K562 (cell line): ENCODE measurements around the gene PRKG1. TPM values are rescaled to one million over a fixed set of nuclear protein-coding genes. Genes with fewer than 3 reads are reported as not detected.

Source experiments
- ATAC-seq: fragments of 200-7000 bp; cut with Tn5 transposase; 3 replicates; pipeline ENCODE4 v1.9.1; 2020; ENCODE audit warnings: moderate library complexity
- BruUV-seq: library from RNA; stranded (reverse); fragments of 400-500 nt; replicated peaks from 2 replicates; lab custom pipeline; 2021; lab: Mats Ljungman, UMichigan
- CTCF ChIA-PET: fragments of 300-600 bp; formaldehyde crosslinking; extraction: SDS; loops from one replicate; lab custom pipeline; 2021; ENCODE audit warnings: low intra/inter-chr PET ratio; lab: Yijun Ruan, JAX
- POLR2A ChIA-PET: fragments of 300-600, 350-650 bp; sonication (Branson Sonifier 250); formaldehyde crosslinking; extraction: SDS; loops from one replicate; lab custom pipeline; 2021; ENCODE audit warnings: antibody characterized with exemption, inconsistent platforms; lab: Yijun Ruan, JAX
- DNase-seq, 4 experiments: peaks; one replicate each; pipeline versions ENCODE4 v3.0.0 to v3.0.0-alpha.2; 2011 to 2018; ENCODE audit warnings: low spot score in 3 of 4, mixed read lengths in 3 of 4; ENCODE audit errors: extremely low read depth in 1 of 4
- FAIRE-seq: peaks from 2 replicates; lab custom pipeline; 2011; peaks lifted over from hg19 to GRCh38; lab: Jason Lieb, UNC
- H2AFZ ChIP-seq: 2 replicates; pipeline ENCODE4 v1.6.0; 2011; ENCODE audit warnings: low read depth, low read length, control low read depth, inconsistent platforms
- H3K27ac ChIP-seq: fragments of 200-600 bp; 3 replicates; pipeline ENCODE4 v1.8.0; 2011; ENCODE audit warnings: low read depth, mild to moderate bottlenecking, control low read depth, inconsistent platforms, low read length, moderate library complexity, mixed read lengths; ENCODE audit errors: extremely low read depth
- H3K27me3 ChIP-seq, 2 experiments: fragments of 300-600 bp in 1 of 2; 2 replicates in 1 of 2; 3 replicates in 1 of 2; pipeline versions ENCODE4 v1.6.0 to v1.8.0; 2011; ENCODE audit warnings: inconsistent platforms in 2 of 2, low read length in 2 of 2, mild to moderate bottlenecking in 1 of 2, mixed read lengths in 1 of 2, moderate library complexity in 1 of 2; ENCODE audit not compliant: control insufficient read depth in 2 of 2, insufficient read depth in 2 of 2
- H3K36me3 ChIP-seq: fragments of 300-600 bp; 3 replicates; pipeline ENCODE4 v1.8.0; 2011; ENCODE audit warnings: mild to moderate bottlenecking, low read length, inconsistent platforms; ENCODE audit not compliant: control insufficient read depth, insufficient read depth
- H3K4me1 ChIP-seq, 2 experiments: fragments of 200-600 bp in 1 of 2; replicated peaks in 1 of 2; 2 replicates in 1 of 2; 3 replicates in 1 of 2; pipeline versions ENCODE4 v1.5.1 to v1.8.0; 2011; ENCODE audit warnings: inconsistent platforms in 2 of 2, low read length in 2 of 2, mild to moderate bottlenecking in 1 of 2, mixed read lengths in 1 of 2, moderate library complexity in 1 of 2; ENCODE audit not compliant: control insufficient read depth in 2 of 2, insufficient read depth in 2 of 2
- H3K4me2 ChIP-seq: 2 replicates; pipeline ENCODE4 v1.6.1; 2011; ENCODE audit warnings: low read length, control low read depth, inconsistent platforms, mixed read lengths; ENCODE audit not compliant: insufficient read depth
- H3K4me3 ChIP-seq: fragments of 200-600 bp; sonication (generic), shearing (Covaris generic); 2 replicates; pipeline ENCODE4 v1.5.1; 2016; ENCODE audit warnings: control low read depth, inconsistent platforms
- H3K79me2 ChIP-seq: fragments of 200-600 bp; 3 replicates; pipeline ENCODE4 v1.8.0; 2011; ENCODE audit warnings: low read length, inconsistent platforms; ENCODE audit not compliant: control insufficient read depth, insufficient read depth
- H3K9ac ChIP-seq, 2 experiments: 2 replicates each; pipeline versions ENCODE4 v1.6.0 to v1.6.1; 2011; ENCODE audit warnings: low read depth in 2 of 2, low read length in 2 of 2, control low read depth in 1 of 2, inconsistent platforms in 1 of 2, mild to moderate bottlenecking in 1 of 2, mixed read lengths in 1 of 2; ENCODE audit not compliant: insufficient read depth in 1 of 2
- H3K9me1 ChIP-seq: one replicate; pipeline ENCODE4 v1.6.0; 2011; ENCODE audit warnings: inconsistent platforms, mild to moderate bottlenecking, low read length, moderate library complexity; ENCODE audit not compliant: control insufficient read depth, insufficient read depth
- H3K9me3 ChIP-seq: replicated peaks from 2 replicates; pipeline ENCODE4 v1.5.1; 2011; ENCODE audit warnings: low read depth, low read length, inconsistent platforms; ENCODE audit not compliant: control insufficient read depth, insufficient read depth
- H4K20me1 ChIP-seq: replicated peaks from 2 replicates; pipeline ENCODE4 v1.6.1; 2011; ENCODE audit warnings: low read length, inconsistent platforms, mixed read lengths; ENCODE audit not compliant: control insufficient read depth, insufficient read depth
- ARHGAP35 ChIP-seq: fragments of 450-650 bp; IDR thresholded peaks from 2 replicates; pipeline ENCODE4 v1.6.1; 2018; ENCODE audit not compliant: partially characterized antibody
- E2F8 ChIP-seq: fragments of 450-650 bp; IDR thresholded peaks from 2 replicates; pipeline ENCODE4 v1.7.1; 2018; ENCODE audit warnings: mild to moderate bottlenecking, low read depth; ENCODE audit not compliant: partially characterized antibody
- GABPA ChIP-seq: fragments of 200-800 bp; sonication (Bioruptor generic); conservative IDR thresholded peaks from 2 replicates; pipeline ENCODE4 v1.6.1; 2016; ENCODE audit warnings: low read depth, missing genetic modification characterization, missing compliant biosample characterization
- HMG20A ChIP-seq: fragments of 450-650 bp; formaldehyde crosslinking; conservative IDR thresholded peaks from 2 replicates; pipeline ENCODE4 v1.4.0; 2020; ENCODE audit warnings: mild to moderate bottlenecking, mixed read lengths
- NBN ChIP-seq: fragments of 450-650 bp; IDR thresholded peaks from 2 replicates; pipeline ENCODE4 v1.6.1; 2016; ENCODE audit warnings: low read depth, mild to moderate bottlenecking
- PHTF2 ChIP-seq: fragments of 250-450 bp; sonication (Bioruptor Pico); IDR thresholded peaks from 2 replicates; pipeline ENCODE4 v1.5.0; 2021; ENCODE audit warnings: mild to moderate bottlenecking
- POLR2G ChIP-seq: fragments of 200-400 bp; formaldehyde crosslinking; IDR thresholded peaks from 2 replicates; pipeline ENCODE4 v1.6.1; 2017; ENCODE audit warnings: low read depth, mild to moderate bottlenecking, antibody characterized with exemption, low read length, moderate library complexity
- SIN3A ChIP-seq, 2 experiments: fragments of 150-350 bp in 1 of 2; IDR thresholded peaks; 2 replicates each; pipeline ENCODE4 v1.6.1; 2011 to 2016; ENCODE audit warnings: borderline replicate concordance in 2 of 2, low read depth in 2 of 2, low read length in 2 of 2, mild to moderate bottlenecking in 2 of 2, moderate library complexity in 2 of 2; ENCODE audit not compliant: control insufficient read depth in 1 of 2
- SMARCA5 ChIP-seq: fragments of 450-650 bp; IDR thresholded peaks from 2 replicates; pipeline ENCODE4 v1.6.1; 2016
- SP1 ChIP-seq: sonication (generic); formaldehyde crosslinking; IDR thresholded peaks from 2 replicates; pipeline ENCODE4 v1.8.1; 2022; ENCODE audit warnings: mild to moderate bottlenecking, missing genetic modification reagents
- SREBF1 ChIP-seq: fragments of 150-350 bp; IDR thresholded peaks from 2 replicates; pipeline ENCODE4 v1.6.1; 2014; ENCODE audit warnings: antibody characterized with exemption, low read depth, low read length, borderline replicate concordance
- SRSF9 ChIP-seq: fragments of 200-400 bp; formaldehyde crosslinking; IDR thresholded peaks from 2 replicates; pipeline ENCODE4 v1.6.1; 2017; ENCODE audit warnings: low read depth, low read length, borderline replicate concordance
- TRIM28 ChIP-seq: fragments of 450-650 bp; IDR thresholded peaks from 2 replicates; pipeline ENCODE4 v1.6.1; 2017
- ZBTB49 ChIP-seq: sonication (generic); formaldehyde crosslinking; IDR thresholded peaks from 2 replicates; pipeline ENCODE4 v1.8.0; 2022; ENCODE audit warnings: missing genetic modification reagents, mild to moderate bottlenecking, borderline replicate concordance
- ZNF79 ChIP-seq: fragments of 250-450 bp; sonication (Bioruptor Pico); IDR thresholded peaks from 2 replicates; pipeline ENCODE4 v1.4.0; 2020; ENCODE audit warnings: low read depth, mild to moderate bottlenecking, moderate library complexity
- WGBS: fragments of 100-300 bp; shearing (Covaris generic); methylation state at CpG from one replicate; pipeline ENCODE4 v1.1.6; 2016; ENCODE audit warnings: low coverage, mixed read lengths; ENCODE audit not compliant: insufficient coverage; ENCODE audit errors: missing lambda C conversion rate; 5-methylcytosine and 5-hydroxymethylcytosine counted together
- in situ Hi-C: fragments of 300-500 bp; cut with MboI; formaldehyde crosslinking; loops from 4 replicates; pipeline ENCODE4 v1.15.0; 2018; ENCODE audit warnings: inconsistent platforms, mixed read lengths
- intact Hi-C: fragments of 100-400 bp; cut with micrococcal nuclease; formaldehyde crosslinking; loops from 2 replicates; pipeline ENCODE4 v1.14.2; 2022
- polyA plus RNA-seq, 8 experiments: library from polyadenylated mRNA; depleted of rRNA in 4 of 8; stranded (reverse) in 5 of 8; unstranded in 3 of 8; fragments of >200 nt; fragmentation: Nextera tagmentation in 2 of 8; fragmentation: Illumina TruSeq in 1 of 8; extraction: Ambion mirVana in 2 of 8; extraction: Trizol in 1 of 8; gene quantifications; 2 replicates each; pipeline versions ENCODE4 v1.2.1 to v1.2.3, GENCODE V29; 2011 to 2014; ENCODE audit warnings: inconsistent platforms in 1 of 8, missing spikeins in 1 of 8
- total RNA-seq, 7 experiments: library from RNA; depleted of rRNA in 6 of 7; stranded (reverse); fragments of >200 nt in 6 of 7; fragmentation: Illumina TruSeq in 2 of 7; extraction: Trizol in 2 of 7; gene quantifications; 2 replicates each; pipeline versions ENCODE4 v1.2.1 to v1.2.3, GENCODE V29; 2011 to 2021; ENCODE audit warnings: low replicate concordance in 1 of 7

Gene PRKG1
- total and polyA plus RNA-seq, 9 of the 15 experiments (the other 6 are each of a cell fraction or from before 2014, with no cell fraction given), result 0.22 TPM; not detected in 8

GRCh38 chr10:52110576-52110975 lies 1036.3 kb downstream of the PRKG1 start (continued):
- TF ChIP-seq SP1 (CRISPR knock-in tag) (no peak), ZBTB49 (CRISPR knock-in tag) (no peak), ARHGAP35 (no peak), HMG20A (CRISPR knock-in tag) (no peak)

GRCh38 chr10:52111101-52111891 lies 1037.0 kb downstream of the PRKG1 start:
- Histone ChIP-seq H3K4me2 (no peak overlapping the region), H3K4me1 (no peaks in the 10 kb centered on the region), H3K27ac (no peak overlapping the region), H3K9ac (no peak overlapping the region), H3K36me3 (no peaks in the 10 kb centered on the region), H3K9me3 (no peaks in the 10 kb centered on the region), H3K4me3 (no peak overlapping the region), H2AFZ (no peak overlapping the region), H3K27me3 (no peaks in the 10 kb centered on the region), H3K9me1 (no peaks in the 10 kb centered on the region), H3K79me2 (no peaks in the 10 kb centered on the region), H4K20me1 (no peaks in the 10 kb centered on the region)
- 1% methylated on average over 3 of the region's 3 CpGs for WGBS
- intact Hi-C loops, result no loop called here
- no TSS peak for BruUV-seq
- ChIA-PET POLR2A (no interaction called here), CTCF (no interaction called here)
- no peak for ATAC-seq
- in situ Hi-C loops, result no loop called here
- FAIRE-seq, result no peak
- DNase-seq, result no peak
- no peak for TF ChIP-seq SREBF1
- no peak for TF ChIP-seq SIN3A (IDR thresholded peaks at IDR 0.05; ENCODE audit: borderline replicate concordance in 2 of 2, control insufficient read depth in 1 of 2, low read depth in 2 of 2, low read length in 2 of 2)
- TF ChIP-seq POLR2G, result no peak
- no peak for TF ChIP-seq PHTF2 (CRISPR knock-in tag)
- no peak for TF ChIP-seq SRSF9
- no peak for TF ChIP-seq SMARCA5
- TF ChIP-seq NBN, result no peak
- no peak for TF ChIP-seq GABPA
- TF ChIP-seq TRIM28, result no peak
- TF ChIP-seq E2F8, result no peak
- no peak for TF ChIP-seq ZNF79 (CRISPR knock-in tag)
